ENCODE data around the gene PANX1. TPM values are rescaled to one million over a fixed set of nuclear protein-coding genes. Genes with fewer than 3 reads are reported as not detected.

The PANX1 gene
- total and polyA plus RNA-seq, 10 of the 15 experiments (the other 5 are each of a cell fraction or from before 2014, with no cell fraction given): 3.3 to 18.7 (median 14.4) TPM

DNA sequence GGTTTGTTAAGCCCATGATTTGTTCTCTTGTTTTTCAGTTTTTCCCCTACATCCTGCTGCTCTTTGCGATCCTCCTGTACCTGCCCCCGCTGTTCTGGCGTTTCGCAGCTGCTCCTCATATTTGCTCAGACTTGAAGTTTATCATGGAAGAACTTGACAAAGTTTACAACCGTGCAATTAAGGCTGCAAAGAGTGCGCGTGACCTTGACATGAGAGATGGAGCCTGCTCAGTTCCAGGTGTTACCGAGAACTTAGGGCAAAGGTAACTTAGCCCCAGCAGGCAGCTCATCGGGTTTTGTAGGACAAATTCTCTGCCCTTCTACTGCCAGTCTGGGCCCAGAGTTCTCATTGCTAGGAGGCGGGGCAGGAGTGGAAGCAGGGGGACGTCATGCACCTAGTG lies 49.7 kb downstream of the PANX1 start:
- Histone ChIP-seq H2AFZ (ENCODE audit: control insufficient read depth, low read depth, low read length) (no peak overlapping the region), H3K4me1 (ENCODE audit: control insufficient read depth, insufficient read depth, low read length) (peaks cover 2% of the 10 kb centered on the region), H3K4me2 (ENCODE audit: control insufficient read depth, insufficient read depth) (no peak overlapping the region), H3K79me2 (ENCODE audit: control insufficient read depth, insufficient read depth, low read length) (no peaks in the 10 kb centered on the region), H3K4me3 (no peak overlapping the region), H3K36me3 (ENCODE audit: control insufficient read depth in 2 of 2, insufficient read depth in 2 of 2, low read length in 1 of 2) (peaks cover 3 to 17% of the 10 kb centered on the region in 2 experiments), H3K27me3 (replicated peaks in 1 of 2; ENCODE audit: control insufficient read depth in 2 of 2, insufficient read depth in 2 of 2, low read length in 1 of 2) (no peaks in the 10 kb centered on the region), H3K9ac (ENCODE audit: control insufficient read depth, insufficient read depth, low read length) (no peak overlapping the region), H4K20me1 (ENCODE audit: control insufficient read depth, insufficient read depth) (no peaks in the 10 kb centered on the region; the same call in 1 of the 2 replicates), H3K9me3 (replicated peaks; ENCODE audit: control insufficient read depth, insufficient read depth, low read length) (no peaks in the 10 kb centered on the region; the same call in 2 of the 3 replicates), H3K27ac (ENCODE audit: control insufficient read depth, insufficient read depth) (no peak overlapping the region)
- no TSS peak for BruUV-seq (replicated peaks)
- SMC1A ChIA-PET (ENCODE audit: uncharacterized antibody, unreplicated experiment): no interaction called here
- CTCF ChIA-PET: interaction anchor here (1.3 kb wide), 1 partner anchor 11 kb away, joined by 3 read pairs; no protein-coding TSS in a partner anchor
- intact Hi-C loops (cut with micrococcal nuclease; ENCODE audit: unreplicated experiment) (no loop called here), in situ Hi-C loops (cut with MboI) (loop anchor here (10.0 kb wide), 1 partner anchor 236 kb away; no protein-coding TSS in a partner anchor)
- POLR2A ChIA-PET: no interaction called here
- no peak for FAIRE-seq
- DNase-seq (ENCODE audit: low read depth, low spot score): no peak
- no peak for ATAC-seq
- RAD21 ChIA-PET (ENCODE audit: unreplicated experiment): no interaction called here
- over 99% methylated on average over 11 of the region's 11 CpGs for WGBS (ENCODE audit: insufficient coverage, insufficient replicate concordance, low lambda C conversion rate, missing lambda C conversion rate)
- TF ChIP-seq NR2C1 (IDR thresholded peaks at IDR 0.05): no peak
- no peak for TF ChIP-seq TBL1XR1 (IDR thresholded peaks at IDR 0.05; ENCODE audit: low read depth, low read length)
- no peak for TF ChIP-seq CBFB (IDR thresholded peaks at IDR 0.05; ENCODE audit: low read depth)
- TF ChIP-seq CHD4 (IDR thresholded peaks at IDR 0.05): no peak
- TF ChIP-seq CHD2 (IDR thresholded peaks at IDR 0.05; ENCODE audit: borderline replicate concordance, low read depth, low read length): no peak
- no peak for TF ChIP-seq ZNF207 (IDR thresholded peaks at IDR 0.05; ENCODE audit: borderline replicate concordance)
- TF ChIP-seq, protein P1, sequence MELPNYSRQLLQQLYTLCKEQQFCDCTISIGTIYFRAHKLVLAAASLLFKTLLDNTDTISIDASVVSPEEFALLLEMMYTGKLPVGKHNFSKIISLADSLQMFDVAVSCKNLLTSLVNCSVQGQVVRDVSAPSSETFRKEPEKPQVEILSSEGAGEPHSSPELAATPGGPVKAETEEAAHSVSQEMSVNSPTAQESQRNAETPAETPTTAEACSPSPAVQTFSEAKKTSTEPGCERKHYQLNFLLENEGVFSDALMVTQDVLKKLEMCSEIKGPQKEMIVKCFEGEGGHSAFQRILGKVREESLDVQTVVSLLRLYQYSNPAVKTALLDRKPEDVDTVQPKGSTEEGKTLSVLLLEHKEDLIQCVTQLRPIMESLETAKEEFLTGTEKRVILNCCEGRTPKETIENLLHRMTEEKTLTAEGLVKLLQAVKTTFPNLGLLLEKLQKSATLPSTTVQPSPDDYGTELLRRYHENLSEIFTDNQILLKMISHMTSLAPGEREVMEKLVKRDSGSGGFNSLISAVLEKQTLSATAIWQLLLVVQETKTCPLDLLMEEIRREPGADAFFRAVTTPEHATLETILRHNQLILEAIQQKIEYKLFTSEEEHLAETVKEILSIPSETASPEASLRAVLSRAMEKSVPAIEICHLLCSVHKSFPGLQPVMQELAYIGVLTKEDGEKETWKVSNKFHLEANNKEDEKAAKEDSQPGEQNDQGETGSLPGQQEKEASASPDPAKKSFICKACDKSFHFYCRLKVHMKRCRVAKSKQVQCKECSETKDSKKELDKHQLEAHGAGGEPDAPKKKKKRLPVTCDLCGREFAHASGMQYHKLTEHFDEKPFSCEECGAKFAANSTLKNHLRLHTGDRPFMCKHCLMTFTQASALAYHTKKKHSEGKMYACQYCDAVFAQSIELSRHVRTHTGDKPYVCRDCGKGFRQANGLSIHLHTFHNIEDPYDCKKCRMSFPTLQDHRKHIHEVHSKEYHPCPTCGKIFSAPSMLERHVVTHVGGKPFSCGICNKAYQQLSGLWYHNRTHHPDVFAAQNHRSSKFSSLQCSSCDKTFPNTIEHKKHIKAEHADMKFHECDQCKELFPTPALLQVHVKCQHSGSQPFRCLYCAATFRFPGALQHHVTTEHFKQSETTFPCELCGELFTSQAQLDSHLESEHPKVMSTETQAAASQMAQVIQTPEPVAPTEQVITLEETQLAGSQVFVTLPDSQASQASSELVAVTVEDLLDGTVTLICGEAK (IDR thresholded peaks at IDR 0.05; ENCODE audit: borderline replicate concordance): no peak
- TF ChIP-seq RCOR1 (conservative IDR thresholded peaks at IDR 0.05; ENCODE audit: low read depth, low read length): no peak
- TF ChIP-seq, protein P2, sequence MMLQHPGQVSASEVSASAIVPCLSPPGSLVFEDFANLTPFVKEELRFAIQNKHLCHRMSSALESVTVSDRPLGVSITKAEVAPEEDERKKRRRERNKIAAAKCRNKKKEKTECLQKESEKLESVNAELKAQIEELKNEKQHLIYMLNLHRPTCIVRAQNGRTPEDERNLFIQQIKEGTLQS (IDR thresholded peaks at IDR 0.05; ENCODE audit: borderline replicate concordance, extremely low read depth, low read depth, low read length): no peak
- TF ChIP-seq, protein P3, sequence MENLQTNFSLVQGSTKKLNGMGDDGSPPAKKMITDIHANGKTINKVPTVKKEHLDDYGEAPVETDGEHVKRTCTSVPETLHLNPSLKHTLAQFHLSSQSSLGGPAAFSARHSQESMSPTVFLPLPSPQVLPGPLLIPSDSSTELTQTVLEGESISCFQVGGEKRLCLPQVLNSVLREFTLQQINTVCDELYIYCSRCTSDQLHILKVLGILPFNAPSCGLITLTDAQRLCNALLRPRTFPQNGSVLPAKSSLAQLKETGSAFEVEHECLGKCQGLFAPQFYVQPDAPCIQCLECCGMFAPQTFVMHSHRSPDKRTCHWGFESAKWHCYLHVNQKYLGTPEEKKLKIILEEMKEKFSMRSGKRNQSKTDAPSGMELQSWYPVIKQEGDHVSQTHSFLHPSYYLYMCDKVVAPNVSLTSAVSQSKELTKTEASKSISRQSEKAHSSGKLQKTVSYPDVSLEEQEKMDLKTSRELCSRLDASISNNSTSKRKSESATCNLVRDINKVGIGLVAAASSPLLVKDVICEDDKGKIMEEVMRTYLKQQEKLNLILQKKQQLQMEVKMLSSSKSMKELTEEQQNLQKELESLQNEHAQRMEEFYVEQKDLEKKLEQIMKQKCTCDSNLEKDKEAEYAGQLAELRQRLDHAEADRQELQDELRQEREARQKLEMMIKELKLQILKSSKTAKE (IDR thresholded peaks at IDR 0.05; ENCODE audit: low read depth, poor library complexity, severe bottlenecking): no peak
- no peak for TF ChIP-seq TAF1 (IDR thresholded peaks at IDR 0.05; ENCODE audit: borderline replicate concordance, low read depth, low read length)
- TF ChIP-seq NFYB (IDR thresholded peaks at IDR 0.05; ENCODE audit: insufficient read depth, low read depth, low read length): no peak
- TF ChIP-seq SMC3 (IDR thresholded peaks at IDR 0.05; ENCODE audit: borderline replicate concordance, low read length): no peak
- TF ChIP-seq BMI1 (IDR thresholded peaks at IDR 0.05; ENCODE audit: borderline replicate concordance): no peak
- TF ChIP-seq, protein P4, sequence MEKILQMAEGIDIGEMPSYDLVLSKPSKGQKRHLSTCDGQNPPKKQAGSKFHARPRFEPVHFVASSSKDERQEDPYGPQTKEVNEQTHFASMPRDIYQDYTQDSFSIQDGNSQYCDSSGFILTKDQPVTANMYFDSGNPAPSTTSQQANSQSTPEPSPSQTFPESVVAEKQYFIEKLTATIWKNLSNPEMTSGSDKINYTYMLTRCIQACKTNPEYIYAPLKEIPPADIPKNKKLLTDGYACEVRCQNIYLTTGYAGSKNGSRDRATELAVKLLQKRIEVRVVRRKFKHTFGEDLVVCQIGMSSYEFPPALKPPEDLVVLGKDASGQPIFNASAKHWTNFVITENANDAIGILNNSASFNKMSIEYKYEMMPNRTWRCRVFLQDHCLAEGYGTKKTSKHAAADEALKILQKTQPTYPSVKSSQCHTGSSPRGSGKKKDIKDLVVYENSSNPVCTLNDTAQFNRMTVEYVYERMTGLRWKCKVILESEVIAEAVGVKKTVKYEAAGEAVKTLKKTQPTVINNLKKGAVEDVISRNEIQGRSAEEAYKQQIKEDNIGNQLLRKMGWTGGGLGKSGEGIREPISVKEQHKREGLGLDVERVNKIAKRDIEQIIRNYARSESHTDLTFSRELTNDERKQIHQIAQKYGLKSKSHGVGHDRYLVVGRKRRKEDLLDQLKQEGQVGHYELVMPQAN (conservative IDR thresholded peaks at IDR 0.05): no peak
- TF ChIP-seq CBX3 (IDR thresholded peaks at IDR 0.05; ENCODE audit: borderline replicate concordance, low read depth): no peak
- no peak for TF ChIP-seq ZNF274 (IDR thresholded peaks at IDR 0.05; ENCODE audit: insufficient read depth, insufficient read length)
